Endothelial cell of umbilical vein (primary cell): ENCODE measurements around the gene TMEM125.

Experiments used
- EZH2 ChIP-seq: IDR thresholded peaks from 2 replicates; pipeline ENCODE4 v1.6.1; 2012; ENCODE audit warnings: borderline replicate concordance, low read depth, mild to moderate bottlenecking, moderate library complexity, low read length, inconsistent platforms; ENCODE audit not compliant: severe bottlenecking
- GATA2 ChIP-seq: IDR thresholded peaks from 2 replicates; pipeline ENCODE4 v1.7.0; 2011; ENCODE audit warnings: low read depth, mild to moderate bottlenecking, moderate library complexity, mixed read lengths, low read length; ENCODE audit not compliant: insufficient read length, insufficient read depth

DNA sequence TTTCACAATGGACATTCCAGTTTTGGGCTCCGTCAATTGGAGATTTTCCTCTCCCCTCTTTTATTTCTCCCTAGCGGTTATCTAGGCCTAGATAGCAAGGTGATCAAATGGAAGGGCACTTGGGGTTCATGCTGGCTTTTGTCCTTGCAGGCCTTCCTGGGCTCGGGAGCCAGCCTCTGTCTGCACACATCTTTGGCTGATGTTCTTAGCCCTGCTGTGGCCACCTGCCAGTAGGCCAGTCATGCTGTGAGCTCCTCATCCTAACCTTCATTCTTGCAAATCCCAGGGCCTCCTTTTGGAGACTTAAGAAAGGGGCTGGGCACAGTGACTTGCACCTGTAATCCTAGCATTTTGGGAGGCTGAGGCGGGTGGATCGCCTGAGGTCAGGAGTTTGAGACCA lies 44.5 kb downstream of the TMEM125 start:
- TF ChIP-seq EZH2, result no peak
- TF ChIP-seq GATA2, result no peak
